Type B pancreatic cell (in vitro differentiated cells): ENCODE measurements around the gene SMARCC1. TPM values are rescaled to one million over a fixed set of nuclear protein-coding genes. Genes with fewer than 3 reads are reported as not detected.

Source experiments
- DNase-seq: peaks from one replicate; pipeline ENCODE4 v3.0.0; 2021; ENCODE audit warnings: mixed read lengths; ENCODE audit not compliant: unreplicated experiment; ENCODE audit errors: extremely low spot score
- H3K27ac Mint-ChIP-seq: 2 replicates; pipeline ENCODE4 v1.8.0; 2021; ENCODE audit warnings: mild to moderate bottlenecking, mixed read lengths
- H3K27me3 Mint-ChIP-seq: 2 replicates; pipeline ENCODE4 v1.8.0; 2021; ENCODE audit warnings: mixed read lengths
- H3K36me3 Mint-ChIP-seq: 2 replicates; pipeline ENCODE4 v1.8.0; 2021; ENCODE audit warnings: mixed read lengths
- H3K4me1 Mint-ChIP-seq: one replicate; pipeline ENCODE4 v1.8.0; 2021; ENCODE audit warnings: mixed read lengths; ENCODE audit not compliant: unreplicated experiment
- H3K4me3 Mint-ChIP-seq: 2 replicates; pipeline ENCODE4 v1.8.0; 2021; ENCODE audit warnings: mild to moderate bottlenecking, mixed read lengths
- H3K9me3 Mint-ChIP-seq: 2 replicates; pipeline ENCODE4 v1.8.0; 2021; ENCODE audit warnings: mixed read lengths
- CTCF ChIP-seq: fragments of 200-600 bp; sonication (generic); conservative IDR thresholded peaks from 2 replicates; pipeline ENCODE4 v1.5.0; 2021; ENCODE audit warnings: antibody characterized with exemption, mild to moderate bottlenecking
- total RNA-seq: library from RNA; stranded (reverse); gene quantifications from 2 replicates; pipeline ENCODE4 v1.2.1, GENCODE V29; 2021; ENCODE audit warnings: low replicate concordance

The SMARCC1 gene
- total RNA-seq, 1 donor from 2014 or later: 200 TPM

- no peak overlapping the region for H3K27ac Mint-ChIP-seq
- H3K4me1 Mint-ChIP-seq: no peaks in the 10 kb centered on the region
- no peak for TF ChIP-seq CTCF
- no peak for DNase-seq
- peaks cover 7% of the 10 kb centered on the region for H3K36me3 Mint-ChIP-seq
- no peak overlapping the region for H3K4me3 Mint-ChIP-seq
- no peaks in the 10 kb centered on the region for H3K9me3 Mint-ChIP-seq
- no peaks in the 10 kb centered on the region for H3K27me3 Mint-ChIP-seq
These were observed 138.6 kb downstream of the SMARCC1 start for GRCh38 chr3:47643092-47643491.

GRCh38 chr3:47641739-47642138, 140.0 kb downstream of the SMARCC1 start:
- no peak overlapping the region for H3K4me3 Mint-ChIP-seq
- no peak overlapping the region for H3K27ac Mint-ChIP-seq
- no peak for TF ChIP-seq CTCF
- H3K27me3 Mint-ChIP-seq: no peaks in the 10 kb centered on the region
- DNase-seq: no peak
- H3K4me1 Mint-ChIP-seq: no peaks in the 10 kb centered on the region
- no peaks in the 10 kb centered on the region for H3K9me3 Mint-ChIP-seq
- peaks cover 12% of the 10 kb centered on the region for H3K36me3 Mint-ChIP-seq

GRCh38 chr3:47636921-47637320, 144.8 kb downstream of the SMARCC1 start:
- DNase-seq: no peak
- Mint-ChIP-seq H3K27ac (no peak overlapping the region), H3K9me3 (no peaks in the 10 kb centered on the region), H3K36me3 (peaks cover 25% of the 10 kb centered on the region), H3K4me1 (no peaks in the 10 kb centered on the region), H3K4me3 (no peak overlapping the region), H3K27me3 (no peaks in the 10 kb centered on the region)
- TF ChIP-seq CTCF: no peak

GRCh38 chr3:47636225-47636624, 145.5 kb downstream of the SMARCC1 start:
- H3K4me1 Mint-ChIP-seq: no peaks in the 10 kb centered on the region
- peaks cover 29% of the 10 kb centered on the region for H3K36me3 Mint-ChIP-seq
- TF ChIP-seq CTCF: no peak
- no peaks in the 10 kb centered on the region for H3K27me3 Mint-ChIP-seq
- no peak overlapping the region for H3K27ac Mint-ChIP-seq
- DNase-seq: no peak
- no peak overlapping the region for H3K4me3 Mint-ChIP-seq
- H3K9me3 Mint-ChIP-seq: no peaks in the 10 kb centered on the region

- Mint-ChIP-seq H3K9me3 (no peaks in the 10 kb centered on the region), H3K4me3 (no peak overlapping the region), H3K36me3 (peaks cover 34% of the 10 kb centered on the region), H3K27ac (no peak overlapping the region), H3K4me1 (no peaks in the 10 kb centered on the region), H3K27me3 (no peaks in the 10 kb centered on the region)
- DNase-seq: no peak
- no peak for TF ChIP-seq CTCF
These were observed 146.2 kb downstream of the SMARCC1 start for GRCh38 chr3:47635536-47635935.

GRCh38 chr3:47634996-47635395, 146.7 kb downstream of the SMARCC1 start:
- DNase-seq: no peak
- no peak overlapping the region for H3K4me3 Mint-ChIP-seq
- H3K9me3 Mint-ChIP-seq: no peaks in the 10 kb centered on the region
- H3K27ac Mint-ChIP-seq: no peak overlapping the region
- no peak for TF ChIP-seq CTCF
- H3K27me3 Mint-ChIP-seq: no peaks in the 10 kb centered on the region
- H3K4me1 Mint-ChIP-seq: no peaks in the 10 kb centered on the region
- peaks cover 38% of the 10 kb centered on the region for H3K36me3 Mint-ChIP-seq
